ENCODE data around the gene SH3D21.

DNA sequence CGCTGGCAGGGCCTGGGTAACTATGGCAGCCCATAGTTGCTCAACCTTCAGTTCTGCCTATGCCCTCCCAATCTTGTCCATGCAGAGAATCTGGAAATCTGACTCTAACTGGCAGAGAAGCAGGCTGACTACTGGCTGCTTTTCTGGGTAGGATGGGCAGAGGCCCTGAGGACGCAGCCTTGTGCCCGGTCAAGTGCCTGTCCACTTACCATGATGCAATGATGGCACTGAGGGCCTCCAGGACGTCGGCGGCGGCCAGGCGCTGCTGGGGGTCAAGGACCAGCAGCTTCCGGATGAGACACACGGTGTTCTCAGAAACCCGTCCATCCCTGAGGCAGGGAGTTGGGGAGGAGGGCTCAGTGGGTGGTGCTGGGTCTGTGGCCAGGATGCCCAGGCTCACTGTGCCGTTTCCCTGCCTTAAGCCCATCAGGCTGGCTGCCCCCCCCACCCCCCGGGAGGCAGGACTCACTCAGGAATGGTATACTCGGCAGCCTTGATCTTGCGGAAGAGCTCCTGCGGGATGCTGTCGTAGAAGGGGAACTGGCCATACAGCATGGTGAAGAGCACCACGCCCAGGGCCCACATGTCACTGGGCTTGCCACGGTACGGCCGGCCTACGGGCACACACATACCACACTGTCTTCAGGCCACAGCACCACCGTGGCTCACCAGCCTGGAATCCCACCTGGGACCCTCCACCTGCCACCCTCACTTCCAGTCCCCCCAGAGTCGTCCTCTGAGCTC is 37.7 kb downstream of the SH3D21 start:
- no peak for TF ChIP-seq EZH2phosphoT487 (IDR thresholded peaks at IDR 0.05; ENCODE audit: low read depth, severe bottlenecking, unreplicated experiment)
- TF ChIP-seq, protein P1, sequence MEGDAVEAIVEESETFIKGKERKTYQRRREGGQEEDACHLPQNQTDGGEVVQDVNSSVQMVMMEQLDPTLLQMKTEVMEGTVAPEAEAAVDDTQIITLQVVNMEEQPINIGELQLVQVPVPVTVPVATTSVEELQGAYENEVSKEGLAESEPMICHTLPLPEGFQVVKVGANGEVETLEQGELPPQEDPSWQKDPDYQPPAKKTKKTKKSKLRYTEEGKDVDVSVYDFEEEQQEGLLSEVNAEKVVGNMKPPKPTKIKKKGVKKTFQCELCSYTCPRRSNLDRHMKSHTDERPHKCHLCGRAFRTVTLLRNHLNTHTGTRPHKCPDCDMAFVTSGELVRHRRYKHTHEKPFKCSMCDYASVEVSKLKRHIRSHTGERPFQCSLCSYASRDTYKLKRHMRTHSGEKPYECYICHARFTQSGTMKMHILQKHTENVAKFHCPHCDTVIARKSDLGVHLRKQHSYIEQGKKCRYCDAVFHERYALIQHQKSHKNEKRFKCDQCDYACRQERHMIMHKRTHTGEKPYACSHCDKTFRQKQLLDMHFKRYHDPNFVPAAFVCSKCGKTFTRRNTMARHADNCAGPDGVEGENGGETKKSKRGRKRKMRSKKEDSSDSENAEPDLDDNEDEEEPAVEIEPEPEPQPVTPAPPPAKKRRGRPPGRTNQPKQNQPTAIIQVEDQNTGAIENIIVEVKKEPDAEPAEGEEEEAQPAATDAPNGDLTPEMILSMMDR (IDR thresholded peaks at IDR 0.05; ENCODE audit: poor library complexity): no peak
- TF ChIP-seq EZH2 (IDR thresholded peaks at IDR 0.05; ENCODE audit: borderline replicate concordance): no peak

Data from hepatocyte (in vitro differentiated cells).